HCT116 (cell line): ENCODE results near the gene PRKCZ. TPM values are rescaled to one million over a fixed set of nuclear protein-coding genes. Genes with fewer than 3 reads are reported as not detected.

Source experiments
- ATAC-seq: fragments of 200-7000 bp; cut with Tn5 transposase; 2 replicates; pipeline ENCODE4 v1.9.1; 2020; ENCODE audit warnings: mild to moderate bottlenecking, moderate library complexity
- BruUV-seq: library from RNA; stranded (reverse); fragments of 400-500 nt; replicated peaks from 2 replicates; lab custom pipeline; 2021; lab: Mats Ljungman, UMichigan
- CTCF ChIA-PET: fragments of 300-600 bp; sonication (Branson Sonifier 250); formaldehyde crosslinking; loops from one replicate; lab custom pipeline; 2021; ENCODE audit warnings: antibody characterized with exemption; lab: Charles Lee
- POLR2A ChIA-PET: fragments of 300-600, 350-600 bp; sonication (Branson Sonifier 250); formaldehyde crosslinking; loops from one replicate; lab custom pipeline; 2021; ENCODE audit warnings: antibody characterized with exemption; lab: Charles Lee
- RAD21 ChIA-PET, 2 experiments: fragments of 300-600 bp; sonication (Branson Sonifier 250); formaldehyde crosslinking; loops; one replicate each; lab custom pipeline; 2023; ENCODE audit warnings: low total read pairs in 2 of 2; ENCODE audit not compliant: uncharacterized antibody in 2 of 2, unreplicated experiment in 2 of 2, low non-redundant PET in 1 of 2; lab: Charles Lee
- DNase-seq: peaks from one replicate; pipeline ENCODE4 v3.0.0-alpha.2; 2010; ENCODE audit warnings: low read depth, low spot score
- H2AFZ ChIP-seq: fragments of 200-600 bp; shearing (Covaris generic), sonication (generic); 2 replicates; pipeline ENCODE4 v1.6.1; 2017; ENCODE audit warnings: low read depth, mixed run types, mixed read lengths, antibody characterized with exemption, low read length; ENCODE audit not compliant: poor library complexity, severe bottlenecking
- H3K27ac ChIP-seq: 2 replicates; pipeline ENCODE4 v1.5.1; 2012; ENCODE audit warnings: low read depth, low read length
- H3K27me3 ChIP-seq: fragments of 200-600 bp; sonication (generic); 2 replicates; pipeline ENCODE4 v1.6.1; 2016; ENCODE audit warnings: mixed run types, low read length, mixed read lengths; ENCODE audit not compliant: insufficient read depth
- H3K36me3 ChIP-seq, 2 experiments: fragments of 200-500 bp in 1 of 2; fragments of 200-600 bp in 1 of 2; sonication (Bioruptor generic) in 1 of 2; sonication (generic) in 1 of 2; 2 replicates each; pipeline versions ENCODE4 v1.5.1 to v1.6.1; 2014 to 2016; ENCODE audit warnings: low read length in 2 of 2, inconsistent platforms in 1 of 2, mixed read lengths in 1 of 2, mixed run types in 1 of 2; ENCODE audit not compliant: insufficient read depth in 2 of 2, control insufficient read depth in 1 of 2
- H3K4me1 ChIP-seq, 2 experiments: fragments of 200-600 bp in 1 of 2; sonication (generic) in 1 of 2; 2 replicates each; pipeline versions ENCODE4 v1.5.1 to v1.6.1; 2012 to 2017; ENCODE audit warnings: low read length in 2 of 2, inconsistent platforms in 1 of 2, mild to moderate bottlenecking in 1 of 2, mixed read lengths in 1 of 2, mixed run types in 1 of 2, moderate library complexity in 1 of 2; ENCODE audit not compliant: insufficient read depth in 2 of 2, control insufficient read depth in 1 of 2
- H3K4me2 ChIP-seq: fragments of 200-600 bp; sonication (generic); 2 replicates; pipeline ENCODE4 v1.6.1; 2017; ENCODE audit warnings: mixed run types, low read length, mixed read lengths
- H3K4me3 ChIP-seq, 2 experiments: fragments of 200-600 bp in 1 of 2; sonication (generic) in 1 of 2; replicated peaks in 1 of 2; 2 replicates each; pipeline ENCODE4 v1.5.1; 2011 to 2016; ENCODE audit warnings: low read length in 2 of 2, control low read depth in 1 of 2, low read depth in 1 of 2, mild to moderate bottlenecking in 1 of 2, mixed read lengths in 1 of 2, mixed run types in 1 of 2
- H3K79me2 ChIP-seq: fragments of 200-600 bp; sonication (generic); 2 replicates; pipeline ENCODE4 v1.6.1; 2017; ENCODE audit warnings: mild to moderate bottlenecking, mixed run types, low read length, moderate library complexity, mixed read lengths; ENCODE audit not compliant: insufficient read depth
- H3K9ac ChIP-seq: fragments of 200-600 bp; sonication (generic); 2 replicates; pipeline ENCODE4 v1.6.1; 2016; ENCODE audit warnings: low read length, mixed read lengths
- H3K9me2 ChIP-seq: fragments of 200-600 bp; sonication (generic), shearing (Covaris generic); 2 replicates; pipeline ENCODE4 v1.6.1; 2017; ENCODE audit warnings: mixed run types, mild to moderate bottlenecking, moderate library complexity; ENCODE audit not compliant: insufficient read depth
- H3K9me3 ChIP-seq, 2 experiments: fragments of 200-500 bp in 1 of 2; fragments of 200-600 bp in 1 of 2; sonication (Bioruptor generic) in 1 of 2; sonication (generic) in 1 of 2; 2 replicates each; pipeline ENCODE4 v1.6.1; 2014 to 2017; ENCODE audit warnings: low read length in 2 of 2, mixed read lengths in 2 of 2, inconsistent platforms in 1 of 2, low read depth in 1 of 2, mild to moderate bottlenecking in 1 of 2, mixed run types in 1 of 2, moderate library complexity in 1 of 2; ENCODE audit not compliant: control insufficient read depth in 1 of 2, insufficient read depth in 1 of 2
- H4K20me1 ChIP-seq: fragments of 200-600 bp; sonication (generic), shearing (Covaris generic); 2 replicates; pipeline ENCODE4 v1.6.1; 2017; ENCODE audit warnings: mixed run types, mild to moderate bottlenecking, moderate library complexity; ENCODE audit not compliant: insufficient read depth
- CEBPB ChIP-seq: IDR thresholded peaks from 2 replicates; pipeline ENCODE4 v1.6.1; 2012; ENCODE audit warnings: low read depth
- EGR1 ChIP-seq: IDR thresholded peaks from 2 replicates; pipeline ENCODE4 v1.6.1; 2012; ENCODE audit warnings: low read depth
- EZH2 ChIP-seq: fragments of 200-600 bp; sonication (generic); IDR thresholded peaks from 2 replicates; pipeline ENCODE4 v1.6.1; 2017; ENCODE audit warnings: antibody characterized with exemption, mixed run types
- EZH2phosphoT487 ChIP-seq: fragments of 200-600 bp; IDR thresholded peaks from 2 replicates; pipeline ENCODE4 v1.6.1; 2018; ENCODE audit warnings: antibody characterized with exemption, borderline replicate concordance
- FOSL1 ChIP-seq: IDR thresholded peaks from 2 replicates; pipeline ENCODE4 v1.6.1; 2012; ENCODE audit warnings: low read depth
- JUND ChIP-seq: IDR thresholded peaks from 2 replicates; pipeline ENCODE4 v1.6.1; 2012
- POLR2AphosphoS5 ChIP-seq: IDR thresholded peaks from 2 replicates; pipeline ENCODE4 v1.6.1; 2011; ENCODE audit warnings: mild to moderate bottlenecking, low read depth, low read length, moderate library complexity
- SIN3A ChIP-seq: IDR thresholded peaks from 2 replicates; pipeline ENCODE4 v1.6.1; 2012; ENCODE audit warnings: low read depth
- SP1 ChIP-seq: IDR thresholded peaks from 2 replicates; pipeline ENCODE4 v1.6.1; 2012; ENCODE audit warnings: low read depth
- SRF ChIP-seq: IDR thresholded peaks from 2 replicates; pipeline ENCODE4 v1.6.1; 2012; ENCODE audit warnings: low read depth
- ZFX ChIP-seq: fragments of 450-650 bp; IDR thresholded peaks from 2 replicates; pipeline ENCODE4 v1.6.1; 2017
- intact Hi-C: fragments of 100-400 bp; cut with micrococcal nuclease; formaldehyde crosslinking; loops from 2 replicates; pipeline ENCODE4 v1.10.0; 2022
- total RNA-seq: library from RNA; stranded (reverse); gene quantifications from one replicate; pipeline ENCODE4 v1.2.1, GENCODE V29; 2021; ENCODE audit not compliant: unreplicated experiment
- TF ChIP-seq, protein P1 (sequence below): IDR thresholded peaks from 2 replicates; pipeline ENCODE4 v1.6.1; 2012
- TF ChIP-seq, protein P2 (sequence below), 3 experiments: fragments of 200-600 bp in 1 of 3; sonication (generic) in 1 of 3; IDR thresholded peaks in 2 of 3; conservative IDR thresholded peaks in 1 of 3; 2 replicates each; pipeline ENCODE4 v1.5.1; 2012 to 2017; ENCODE audit warnings: low read depth in 2 of 3, low read length in 2 of 3, antibody characterized with exemption in 1 of 3, borderline replicate concordance in 1 of 3, control low read depth in 1 of 3, mild to moderate bottlenecking in 1 of 3, mixed read lengths in 1 of 3, mixed run types in 1 of 3, moderate library complexity in 1 of 3; ENCODE audit not compliant: insufficient read depth in 1 of 3

The PRKCZ gene
- total RNA-seq, 1 experiment from 2014 or later: 46.8 TPM

DNA sequence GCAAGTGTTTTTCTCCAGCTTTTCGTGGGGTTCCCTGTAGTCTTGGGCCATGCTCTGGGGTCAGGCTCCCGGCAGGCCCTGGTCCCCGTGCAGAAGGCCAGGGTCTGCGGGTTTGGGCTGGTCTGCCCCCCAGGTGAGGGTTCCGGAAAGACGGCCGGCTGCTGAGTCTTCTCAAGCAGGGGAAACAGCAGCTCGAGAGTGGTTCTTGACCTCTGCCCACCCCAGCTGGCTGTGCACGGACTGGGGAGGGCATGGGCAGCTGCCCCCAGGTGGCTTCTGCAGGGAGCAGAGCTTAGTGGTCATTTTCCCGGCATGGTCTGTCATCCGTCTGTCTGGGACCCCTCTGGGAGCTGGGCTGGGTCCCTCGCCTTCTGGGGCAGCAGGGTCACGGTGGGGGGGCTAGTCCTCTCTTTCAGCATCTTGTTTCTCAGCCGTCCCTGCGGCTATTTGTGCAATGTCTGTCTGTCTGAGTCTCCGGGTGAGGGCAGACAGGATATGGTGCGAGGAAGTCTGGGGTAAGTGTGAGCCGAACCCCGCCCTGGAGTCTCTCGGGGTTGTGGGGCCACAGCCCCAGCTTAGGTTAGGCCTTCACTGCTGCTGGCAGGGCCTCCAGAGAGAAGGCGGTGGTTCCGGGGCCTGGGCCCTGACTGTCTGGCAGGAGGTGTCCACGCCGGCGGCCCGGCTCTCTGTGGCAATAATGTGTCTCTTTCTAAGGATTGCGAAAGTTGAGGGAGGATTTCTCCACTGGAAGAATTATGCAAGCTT, 184.0 kb downstream of the PRKCZ start:
- ChIA-PET CTCF (no interaction called here), RAD21 (no interaction called here), POLR2A (no interaction called here)
- Histone ChIP-seq H3K27me3 (no peaks in the 10 kb centered on the region), H3K4me2 (no peak overlapping the region), H2AFZ (no peak overlapping the region), H3K27ac (no peak overlapping the region), H3K4me1 (peaks cover 17 to 29% of the 10 kb centered on the region in 2 experiments), H3K4me3 (no peak overlapping the region), H3K9me3 (no peaks in the 10 kb centered on the region), H3K9me2 (no peaks in the 10 kb centered on the region), H4K20me1 (peaks cover 33% of the 10 kb centered on the region; the same call in 1 of the 2 replicates), H3K9ac (no peak overlapping the region), H3K79me2 (peaks cover 100% of the 10 kb centered on the region), H3K36me3 (peaks cover 0 to 8% of the 10 kb centered on the region in 2 experiments; a peak in 1 of 4 replicates)
- DNase-seq (no peak), ATAC-seq (no peak)
- no TSS peak for BruUV-seq
- TF ChIP-seq JUND (no peak), SRF (no peak), EZH2 (no peak), FOSL1 (no peak), POLR2AphosphoS5 (no peak), SIN3A (no peak), ZFX (no peak), EZH2phosphoT487 (no peak), CEBPB (no peak), SP1 (no peak), EGR1 (no peak)
- TF ChIP-seq, protein P1, sequence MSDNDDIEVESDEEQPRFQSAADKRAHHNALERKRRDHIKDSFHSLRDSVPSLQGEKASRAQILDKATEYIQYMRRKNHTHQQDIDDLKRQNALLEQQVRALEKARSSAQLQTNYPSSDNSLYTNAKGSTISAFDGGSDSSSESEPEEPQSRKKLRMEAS: no peak
- TF ChIP-seq, protein P2, sequence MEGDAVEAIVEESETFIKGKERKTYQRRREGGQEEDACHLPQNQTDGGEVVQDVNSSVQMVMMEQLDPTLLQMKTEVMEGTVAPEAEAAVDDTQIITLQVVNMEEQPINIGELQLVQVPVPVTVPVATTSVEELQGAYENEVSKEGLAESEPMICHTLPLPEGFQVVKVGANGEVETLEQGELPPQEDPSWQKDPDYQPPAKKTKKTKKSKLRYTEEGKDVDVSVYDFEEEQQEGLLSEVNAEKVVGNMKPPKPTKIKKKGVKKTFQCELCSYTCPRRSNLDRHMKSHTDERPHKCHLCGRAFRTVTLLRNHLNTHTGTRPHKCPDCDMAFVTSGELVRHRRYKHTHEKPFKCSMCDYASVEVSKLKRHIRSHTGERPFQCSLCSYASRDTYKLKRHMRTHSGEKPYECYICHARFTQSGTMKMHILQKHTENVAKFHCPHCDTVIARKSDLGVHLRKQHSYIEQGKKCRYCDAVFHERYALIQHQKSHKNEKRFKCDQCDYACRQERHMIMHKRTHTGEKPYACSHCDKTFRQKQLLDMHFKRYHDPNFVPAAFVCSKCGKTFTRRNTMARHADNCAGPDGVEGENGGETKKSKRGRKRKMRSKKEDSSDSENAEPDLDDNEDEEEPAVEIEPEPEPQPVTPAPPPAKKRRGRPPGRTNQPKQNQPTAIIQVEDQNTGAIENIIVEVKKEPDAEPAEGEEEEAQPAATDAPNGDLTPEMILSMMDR (IDR thresholded peaks at IDR 0.05 in 2 of 3, conservative IDR thresholded peaks at IDR 0.05 in 1 of 3; ENCODE audit: borderline replicate concordance in 1 of 3, insufficient read depth in 1 of 3, low read depth in 2 of 3, low read length in 2 of 3): no peak
- intact Hi-C loops: loop anchor here (5.0 kb wide), 1 partner anchor 37 kb away; no protein-coding TSS in a partner anchor
